GM21381 (cell line): ENCODE measurements around the gene TNKS2.
"Not testable (repeated sequence)": the region's sequence is repeated elsewhere in the genome, so short reads cannot be mapped to it uniquely, and the experiment has no call there.

ENCODE experiments used
- ATAC-seq: cut with Tn5 transposase; IDR thresholded peaks from one replicate; pipeline ENCODE4 v1.9.1; 2021; ENCODE audit warnings: mild to moderate bottlenecking, moderate library complexity; ENCODE audit not compliant: unreplicated experiment

TNKS2 gene

DNA sequence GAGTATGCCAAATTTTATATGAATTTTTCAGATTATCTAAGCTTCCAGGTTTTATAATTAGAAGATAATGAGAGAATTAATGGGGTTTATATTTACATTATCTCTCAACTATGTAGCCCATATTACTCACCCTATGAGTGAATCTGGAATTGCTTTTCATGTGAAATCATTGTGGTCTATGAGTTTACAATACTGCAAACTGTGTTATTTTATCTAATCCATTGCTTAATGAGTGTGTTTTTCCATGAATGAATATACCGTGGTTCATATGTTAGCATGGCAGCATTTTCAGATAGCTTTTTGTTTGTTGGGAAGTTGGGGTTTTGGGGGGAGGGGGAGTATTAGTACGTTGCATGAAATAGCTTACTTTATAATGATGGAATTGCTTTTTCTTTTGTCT, 66.5 kb downstream of the TNKS2 start:
- no peak for ATAC-seq

DNA sequence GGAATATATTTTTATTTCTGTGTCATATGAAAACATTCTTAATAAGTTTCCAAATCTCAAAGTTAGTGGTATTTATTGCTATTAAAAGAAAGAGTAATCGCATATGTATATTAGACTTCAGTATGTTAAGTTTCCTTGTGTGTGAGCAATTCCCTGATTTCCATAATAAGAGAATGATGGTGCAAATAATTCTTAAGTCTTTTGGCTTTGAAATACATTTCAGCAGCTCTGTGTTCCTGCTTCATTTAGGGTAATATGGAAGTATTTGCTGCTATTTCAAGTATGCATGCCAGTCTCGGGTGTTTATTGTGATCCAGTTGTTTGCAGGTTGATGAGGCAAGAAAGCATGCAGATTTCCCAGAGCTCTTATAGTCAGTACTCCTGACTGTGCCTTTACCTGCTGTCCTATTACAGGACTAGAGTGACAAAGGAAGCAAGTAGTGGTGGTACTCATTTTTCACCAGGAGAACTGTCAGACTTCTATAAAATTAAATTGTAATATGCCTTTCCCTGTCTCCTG, 67.4 kb downstream of the TNKS2 start:
- ATAC-seq: no peak

DNA sequence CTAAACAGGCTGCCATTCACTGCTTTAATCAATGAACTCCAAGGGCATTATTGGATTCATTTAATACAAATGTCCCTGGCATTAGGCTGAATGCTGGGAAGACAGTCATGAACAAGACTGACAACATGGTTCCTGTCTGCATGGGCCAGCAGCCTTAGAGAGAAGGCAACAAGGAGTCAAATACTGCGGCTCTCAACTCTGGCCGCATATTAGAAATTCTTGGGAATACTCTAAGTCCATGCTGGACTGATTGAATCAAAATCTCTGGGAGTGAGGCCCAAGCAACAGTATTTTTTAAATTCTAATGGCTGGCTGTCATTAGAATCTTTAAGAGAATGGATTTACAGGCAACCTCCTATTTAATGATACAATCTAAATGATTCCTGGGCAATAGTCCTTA, 76.9 kb downstream of the TNKS2 start:
- no peak for ATAC-seq

DNA sequence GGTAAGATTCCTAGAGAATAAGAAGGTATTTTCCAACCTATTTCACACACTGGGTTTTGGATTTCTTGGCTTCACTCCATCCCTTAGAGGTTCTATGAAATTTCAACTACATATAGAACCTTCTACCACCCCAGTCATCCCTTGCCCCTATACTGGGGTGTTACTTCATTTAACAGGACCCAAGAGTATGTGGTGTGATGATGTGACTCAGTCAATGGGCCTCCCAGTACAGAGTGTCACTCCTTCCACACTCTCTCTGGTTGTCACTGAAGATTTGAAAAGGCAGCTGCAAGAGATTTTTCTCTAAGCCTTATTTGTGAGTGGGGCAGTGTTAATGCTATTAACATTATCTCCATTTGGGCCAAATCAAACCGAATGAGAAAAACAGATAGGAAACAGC, 77.6 kb downstream of the TNKS2 start:
- no peak for ATAC-seq

DNA sequence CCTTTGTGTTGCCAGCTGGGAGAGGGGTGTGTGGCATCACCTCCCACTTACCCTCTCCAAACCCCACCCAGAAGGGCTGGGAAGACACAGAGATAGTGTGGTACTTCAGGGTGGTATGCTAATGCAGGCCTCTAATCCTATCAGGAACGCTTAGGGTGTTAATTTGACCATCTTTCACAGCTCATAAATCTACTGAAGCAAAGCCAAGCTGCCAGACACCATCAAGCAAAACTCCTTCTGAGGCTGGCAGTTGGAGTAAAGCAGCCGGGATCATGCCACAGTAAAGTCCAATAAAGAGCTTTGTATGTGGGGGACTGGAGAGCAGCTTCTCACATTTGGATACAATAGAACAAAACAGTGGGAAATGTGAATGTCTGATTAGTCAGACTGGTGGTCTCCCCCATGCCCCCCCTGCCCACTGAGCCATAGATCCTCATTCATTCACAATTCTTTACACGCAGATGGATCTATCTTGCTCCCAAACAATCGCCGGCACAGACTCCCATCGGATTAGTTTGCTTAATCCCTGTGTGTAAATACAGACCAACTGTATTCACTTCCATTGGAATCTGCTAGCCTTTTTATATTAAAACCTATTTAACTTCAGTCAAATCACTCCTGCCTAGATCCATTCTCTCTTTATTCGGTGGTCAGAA, 81.4 kb downstream of the TNKS2 start:
- ATAC-seq: no peak

DNA sequence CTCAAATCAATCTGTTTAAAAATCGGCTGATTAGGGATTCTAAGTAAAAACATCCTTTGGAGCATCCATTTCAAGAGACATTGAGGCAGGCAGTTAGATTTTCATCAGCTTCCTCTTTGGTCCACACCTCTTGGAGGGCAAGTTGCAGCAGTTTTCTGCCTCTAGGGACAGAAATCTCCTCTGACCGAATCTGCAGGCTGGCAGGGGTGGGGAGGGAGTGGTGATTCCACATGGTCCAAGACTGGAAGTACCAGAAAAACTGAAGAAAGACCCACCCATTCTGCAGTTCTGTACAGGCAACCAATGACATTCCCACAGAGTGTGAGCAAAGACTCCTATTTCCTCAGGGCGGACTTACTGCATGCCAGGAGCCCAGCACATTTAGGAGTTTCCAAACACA, 82.1 kb downstream of the TNKS2 start:
- ATAC-seq: no peak

DNA sequence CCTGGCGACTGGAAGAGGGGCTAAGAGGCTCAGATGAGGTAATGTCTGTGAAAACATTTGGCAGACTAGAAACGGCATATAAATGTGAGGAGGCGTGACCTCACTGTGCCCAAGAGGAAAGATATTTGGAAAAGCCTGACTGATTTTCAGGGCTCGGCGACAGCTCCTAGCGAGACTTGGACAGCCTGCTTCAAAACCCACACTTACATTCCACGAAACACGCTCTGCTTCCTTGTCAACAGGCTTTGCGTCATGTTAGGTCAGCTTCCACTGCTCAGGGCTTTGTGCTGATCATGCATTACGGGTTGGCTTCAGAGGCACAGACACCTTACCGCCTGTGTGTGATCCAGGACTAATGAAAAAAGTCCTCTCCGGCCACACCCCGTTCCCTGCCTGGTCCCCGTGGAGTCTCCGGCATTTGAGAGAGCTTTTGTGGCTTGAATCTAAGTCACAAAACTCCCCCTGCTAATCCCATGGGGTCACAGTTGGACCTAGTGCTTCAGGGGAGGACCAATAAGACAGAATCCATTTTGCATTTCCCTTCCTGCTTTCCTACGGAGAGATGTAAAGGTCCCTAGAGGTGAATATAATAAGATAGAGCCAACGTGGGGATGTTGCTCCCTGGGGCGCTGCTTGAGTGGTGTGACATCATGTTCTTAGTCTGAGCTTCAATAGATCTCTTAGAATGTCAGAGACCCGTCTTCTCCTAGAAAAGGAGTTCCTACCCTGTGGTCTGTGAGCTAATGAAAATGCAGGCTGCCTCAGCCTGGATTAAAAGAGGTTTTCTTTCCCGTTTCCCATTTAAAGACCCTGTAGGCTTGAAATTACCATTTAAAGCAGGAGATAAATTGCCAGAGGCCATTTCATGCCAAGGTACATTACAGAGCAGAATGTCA, 85.6 kb downstream of the TNKS2 start:
- ATAC-seq: no peak

DNA sequence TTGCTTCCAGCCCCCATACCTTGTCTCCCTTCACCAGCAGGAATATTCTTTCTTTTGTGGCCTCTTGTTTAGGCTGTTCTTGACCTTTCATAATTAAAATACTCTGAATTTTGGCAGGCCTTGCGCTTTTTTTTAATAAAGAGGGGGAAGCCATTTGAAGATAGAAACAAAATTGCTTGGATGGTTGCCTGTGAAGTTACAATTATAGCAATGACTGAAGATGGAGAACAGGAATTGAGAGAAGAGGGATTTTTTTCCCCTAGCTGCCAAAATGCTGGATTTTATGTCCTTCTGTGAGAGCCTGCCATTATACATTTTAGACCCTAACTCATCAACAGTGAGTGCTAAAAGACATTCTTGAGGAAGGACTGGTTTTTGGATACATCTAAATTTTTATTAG, 86.3 kb downstream of the TNKS2 start:
- ATAC-seq: no peak

DNA sequence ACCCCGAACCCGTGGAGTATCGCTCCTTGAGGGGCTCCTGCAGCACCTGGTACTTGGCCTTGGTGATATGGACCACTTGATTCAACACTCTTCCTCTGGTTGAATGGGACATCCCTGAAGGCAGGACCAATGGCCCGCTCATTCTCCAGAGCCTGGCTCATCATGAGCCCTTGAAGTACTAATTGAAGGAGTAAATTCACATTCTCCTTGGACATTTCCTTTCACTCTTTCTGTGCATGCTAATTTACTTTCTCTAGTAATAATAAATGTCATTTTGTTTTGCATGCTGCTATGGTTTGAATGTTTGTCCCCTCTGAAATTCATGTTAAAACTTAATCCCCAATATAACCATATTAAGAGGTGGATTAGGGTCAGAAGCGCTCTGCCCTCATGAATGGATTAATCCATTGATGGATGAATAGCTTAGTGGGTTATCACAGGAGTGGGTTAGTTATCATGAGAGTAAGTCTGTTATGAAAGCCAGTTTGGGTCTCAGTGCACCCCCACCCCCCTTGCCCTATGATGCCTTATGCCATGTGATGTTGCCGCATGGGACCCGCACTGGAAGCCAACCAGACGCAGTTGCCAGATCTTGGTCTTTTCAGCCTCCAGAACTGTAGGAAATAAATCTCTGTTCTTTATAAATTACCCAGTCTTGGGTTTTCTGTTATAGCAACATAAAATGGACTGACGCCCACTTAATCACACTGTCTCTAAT, 87.3 kb downstream of the TNKS2 start:
- no peak for ATAC-seq

DNA sequence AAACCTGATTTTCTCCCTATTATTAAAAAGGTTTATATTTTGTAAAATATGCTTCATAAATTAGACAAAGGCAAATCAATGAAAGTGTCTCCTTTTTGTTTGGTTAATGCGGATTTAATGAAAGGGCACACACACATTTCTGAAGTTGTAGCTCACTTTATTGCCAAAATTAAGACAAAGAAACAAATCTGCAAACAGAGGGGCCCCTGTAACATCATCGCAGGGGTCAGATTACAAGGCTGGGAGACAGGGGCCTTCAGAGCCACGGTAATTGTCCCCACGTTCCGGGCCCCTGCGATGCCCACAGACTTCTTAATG, 88.7 kb downstream of the TNKS2 start:
- ATAC-seq: no peak

DNA sequence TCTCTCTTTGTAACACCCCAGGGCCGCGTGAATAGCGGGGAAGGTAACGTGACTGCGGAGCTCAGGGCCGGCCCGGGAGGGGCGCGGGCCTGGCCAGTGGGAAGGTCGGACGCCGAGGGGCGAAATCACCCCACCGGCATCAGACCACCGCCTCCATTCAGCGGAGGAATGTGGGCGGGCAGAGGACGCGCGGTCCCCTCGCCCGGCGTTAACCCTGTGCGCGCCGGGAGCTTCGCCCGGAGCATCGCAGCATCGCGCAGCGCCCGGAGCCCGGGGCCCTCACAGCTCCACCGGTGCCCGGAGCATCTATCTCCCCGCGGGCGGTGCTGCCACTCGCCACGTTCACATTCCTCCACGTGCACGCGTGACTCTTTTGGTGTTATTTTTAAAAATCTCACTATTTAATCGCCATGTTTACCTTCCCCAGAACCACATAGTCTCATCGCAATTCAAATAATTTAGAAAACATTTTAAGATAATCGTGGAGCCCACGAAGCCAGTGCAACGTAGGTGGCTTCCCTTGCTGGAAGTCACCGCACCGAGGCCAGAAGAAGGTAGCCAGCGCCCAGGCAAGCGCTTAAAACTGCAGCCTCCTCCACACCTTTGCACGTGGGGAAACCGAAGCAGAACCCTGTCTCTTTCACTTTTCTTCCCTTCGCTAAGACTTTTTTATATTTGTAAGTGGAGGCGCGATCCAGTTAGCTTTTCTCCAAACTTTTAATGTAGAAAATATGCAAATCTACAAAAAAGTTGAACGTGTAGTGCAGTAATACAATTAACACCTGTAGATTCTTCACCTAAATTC, 89.2 kb downstream of the TNKS2 start:
- no peak for ATAC-seq

DNA sequence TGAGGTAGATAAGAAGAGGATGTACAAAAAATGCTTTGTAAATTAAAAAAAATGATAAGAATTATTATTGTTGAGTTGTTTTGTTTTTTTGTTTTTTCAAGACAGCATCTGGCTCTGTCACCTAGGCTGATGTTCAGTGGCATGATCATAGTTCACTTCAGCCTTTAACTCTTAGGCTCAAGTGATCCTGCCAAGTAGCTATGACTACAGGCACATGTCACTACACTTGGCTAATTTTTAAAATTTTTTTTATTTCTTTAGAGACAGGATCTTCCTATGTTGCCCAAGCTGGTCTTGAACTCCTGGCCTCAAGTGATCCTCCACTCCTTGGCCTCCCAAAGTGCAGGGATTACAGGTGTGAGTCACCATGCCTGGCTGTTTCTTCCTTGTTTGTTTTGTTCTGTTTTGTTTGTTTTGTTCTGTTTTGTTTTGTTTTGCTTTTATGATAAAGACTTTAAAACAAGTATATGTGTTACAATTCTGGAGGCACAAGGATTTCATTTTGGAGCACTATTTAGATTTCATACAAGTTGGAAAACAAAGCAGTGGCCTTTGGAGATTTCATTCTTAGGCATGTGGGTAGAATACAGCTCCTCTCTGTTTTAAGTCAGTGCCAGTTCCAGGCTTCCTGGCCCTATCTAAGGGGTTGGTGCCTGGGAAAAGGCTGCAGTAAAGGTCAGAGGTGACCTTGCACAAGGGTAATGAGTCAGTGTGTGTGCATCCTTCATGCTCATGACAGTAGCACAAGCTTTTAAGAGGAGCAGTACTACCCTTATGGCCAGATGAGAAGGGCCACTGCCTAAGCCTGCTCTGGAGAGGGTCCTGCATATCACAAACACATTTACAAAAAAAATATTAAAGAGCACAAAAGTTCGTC, 93.1 kb downstream of the TNKS2 start:
- ATAC-seq: no peak

DNA sequence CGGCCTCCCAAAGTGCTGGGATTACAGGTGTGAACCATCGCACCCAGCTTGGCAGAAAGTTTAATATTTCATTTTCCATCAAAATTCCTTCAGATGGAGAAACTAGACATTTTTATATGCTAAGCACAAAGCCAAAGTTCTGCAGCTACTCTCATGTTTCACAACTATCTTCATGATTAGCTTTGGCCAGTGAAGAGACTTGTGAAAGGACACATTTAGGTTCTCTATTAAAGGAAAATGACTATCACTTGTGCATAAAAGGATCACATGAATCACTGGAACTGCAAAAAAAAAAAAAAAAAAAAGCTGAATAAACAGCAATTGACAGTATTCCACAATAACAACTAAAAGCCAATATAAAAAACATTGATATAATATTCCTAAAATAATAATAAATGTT, 94.8 kb downstream of the TNKS2 start:
- ATAC-seq: no peak

DNA sequence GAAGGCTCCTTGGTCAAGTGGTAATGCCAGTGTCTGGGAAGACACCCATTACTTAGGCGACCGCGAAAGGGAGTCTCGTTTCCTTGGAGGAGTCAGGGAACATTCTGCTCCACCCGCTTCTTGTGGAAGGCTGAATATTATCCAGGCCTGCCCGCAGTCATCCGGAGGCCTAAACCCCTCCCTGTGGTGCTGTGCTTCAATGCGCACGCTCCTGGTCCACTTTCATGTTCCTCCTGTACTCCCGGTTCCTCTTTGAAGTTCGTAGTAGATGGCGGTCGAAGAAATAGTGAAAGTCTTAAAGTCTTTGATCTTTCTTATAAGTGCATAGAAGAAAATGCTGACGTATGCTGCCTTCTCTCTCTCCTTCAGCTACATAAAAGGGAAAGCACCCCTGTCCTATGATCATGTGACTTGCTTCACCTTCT, 96.0 kb downstream of the TNKS2 start:
- not testable (repeated sequence) for ATAC-seq

DNA sequence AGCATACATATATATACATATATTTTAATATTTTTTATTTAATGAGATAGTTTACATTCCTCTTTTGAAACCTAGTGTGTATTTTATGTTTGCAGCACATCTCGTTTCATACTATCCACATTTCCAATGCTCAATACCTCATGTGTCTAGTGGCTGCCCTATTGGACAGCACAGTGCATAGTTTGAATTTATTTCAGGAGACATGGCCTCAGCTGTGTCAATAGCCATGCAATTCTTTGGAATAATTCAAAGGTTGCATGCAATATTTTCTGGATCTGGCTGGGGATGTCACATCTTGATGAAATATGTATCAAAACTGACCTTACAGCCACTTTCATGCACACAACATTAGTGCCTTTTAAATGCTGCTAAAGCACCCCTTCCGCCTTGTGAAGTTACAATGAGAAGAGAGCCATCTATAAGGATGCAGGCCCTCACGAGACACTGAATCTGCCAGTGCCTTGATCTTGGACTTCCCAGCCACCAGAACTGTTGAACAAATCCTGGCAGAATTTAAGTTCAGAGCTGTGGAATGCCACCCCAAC, 98.1 kb downstream of the TNKS2 start:
- ATAC-seq: no peak

DNA sequence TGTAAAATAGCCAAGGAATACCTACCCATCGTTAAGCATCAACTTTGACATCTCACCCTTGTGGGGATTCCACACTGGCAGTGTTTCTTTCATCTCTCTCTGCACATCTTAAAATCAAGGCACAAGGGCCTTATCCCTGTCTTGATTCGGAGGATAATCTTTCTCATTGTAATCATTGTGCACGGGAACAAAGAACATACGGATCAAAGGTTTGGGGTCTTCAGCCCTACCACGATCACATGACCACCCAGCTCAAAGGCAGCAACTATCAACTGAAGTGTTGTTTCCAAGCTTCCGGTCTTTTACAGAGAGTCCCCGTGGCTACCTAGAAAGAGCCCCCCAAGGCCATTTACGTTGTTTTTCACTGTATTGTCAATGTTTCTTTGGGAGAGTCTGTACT, 99.2 kb downstream of the TNKS2 start:
- ATAC-seq: no peak

DNA sequence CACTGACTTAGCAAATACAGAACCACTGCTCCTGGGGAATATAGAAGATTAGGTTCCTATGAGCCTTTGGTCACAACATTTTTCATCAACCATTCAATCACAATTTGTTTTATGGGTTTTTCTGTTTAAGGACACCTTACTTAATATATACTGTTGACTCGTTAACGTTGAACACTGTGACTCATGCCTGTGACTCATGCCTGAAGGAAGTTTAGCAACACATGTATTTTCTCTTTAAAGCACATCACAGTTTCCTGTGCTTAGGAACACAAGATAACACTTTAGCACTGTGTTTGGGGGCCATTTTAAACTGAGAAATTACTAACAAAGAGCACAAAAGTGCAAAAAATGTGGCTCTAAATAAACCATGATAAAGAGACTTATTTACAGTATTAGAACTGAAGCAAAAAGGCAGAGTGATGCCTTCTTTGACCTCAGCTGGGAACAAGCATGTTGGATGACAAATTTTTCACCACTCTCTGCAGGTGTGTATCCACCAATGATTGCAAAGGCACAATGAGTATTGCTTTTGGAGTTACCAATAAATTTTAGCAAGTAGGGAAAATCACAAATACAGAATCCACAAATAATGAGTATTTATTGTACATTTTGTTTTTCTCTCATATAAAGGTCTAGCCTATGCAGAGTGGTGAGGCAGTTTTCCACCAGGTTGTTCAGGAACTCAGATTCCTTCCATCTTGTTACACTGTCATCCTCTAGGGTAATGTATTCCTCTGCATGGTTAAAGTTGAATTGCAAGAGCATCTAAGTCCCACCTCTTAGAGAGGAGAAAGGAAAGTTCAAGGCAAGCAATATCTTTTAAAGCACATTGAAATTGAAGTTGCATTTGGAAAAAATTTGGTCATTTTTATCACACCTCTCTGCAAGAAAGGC, 103.8 kb downstream of the TNKS2 start:
- no peak for ATAC-seq

DNA sequence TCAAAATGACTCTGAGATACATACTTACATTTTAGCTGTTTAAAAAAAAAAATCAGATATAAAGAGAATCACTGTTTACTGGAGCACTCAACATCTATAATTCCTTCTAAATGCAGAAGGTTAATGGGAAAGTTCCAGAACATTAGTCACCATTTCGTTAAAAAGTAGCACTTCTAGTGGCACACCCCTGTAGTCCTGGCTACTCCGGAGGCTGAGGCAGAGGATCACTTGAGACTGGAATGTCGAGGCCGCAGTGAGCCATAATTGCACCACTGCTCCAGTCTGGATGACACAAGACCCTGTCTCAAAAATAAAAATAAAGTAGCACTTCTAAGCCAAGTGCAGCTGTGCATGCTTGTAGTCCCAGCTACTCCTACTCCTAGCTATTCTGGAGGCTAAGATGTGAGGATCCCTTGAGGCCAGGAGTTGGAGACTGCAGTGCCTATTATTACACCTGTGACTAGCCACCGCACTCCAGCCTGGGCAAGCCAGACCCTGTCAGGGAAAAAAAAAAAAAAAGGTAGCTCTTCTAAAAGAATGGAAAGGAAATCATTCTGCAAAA, 108.9 kb downstream of the TNKS2 start:
- no peak for ATAC-seq
